Mesodermal cell (in vitro differentiated cells): ENCODE results near the gene LRRC31.

Source experiments
- H3K27ac ChIP-seq: 2 replicates; pipeline ENCODE4 v1.7.0; 2013; ENCODE audit warnings: mild to moderate bottlenecking, low read depth, low read length, moderate library complexity; ENCODE audit not compliant: severe bottlenecking
- H3K36me3 ChIP-seq: 2 replicates; pipeline ENCODE4 v1.7.1; 2013; ENCODE audit warnings: mild to moderate bottlenecking, low read length, moderate library complexity; ENCODE audit not compliant: control insufficient read depth, insufficient read depth
- H3K4me1 ChIP-seq: one replicate; pipeline ENCODE4 v1.7.1; 2013; ENCODE audit warnings: mild to moderate bottlenecking, low read length; ENCODE audit not compliant: insufficient read depth, control insufficient read depth, poor library complexity, severe bottlenecking
- H3K4me3 ChIP-seq: 2 replicates; pipeline ENCODE4 v1.7.0; 2013; ENCODE audit warnings: low read length, control low read depth, mild to moderate bottlenecking; ENCODE audit not compliant: insufficient read depth, poor library complexity, severe bottlenecking; ENCODE audit errors: extremely low read depth
- H3K9me3 ChIP-seq: 2 replicates; pipeline ENCODE4 v1.7.1; 2013; ENCODE audit warnings: mild to moderate bottlenecking, low read length, moderate library complexity; ENCODE audit not compliant: control insufficient read depth
- WGBS, 2 experiments: methylation state at CpG; one replicate each; pipeline ENCODE4 v1.1.5; 2013; ENCODE audit warnings: missing lambda C conversion rate in 2 of 2; ENCODE audit not compliant: insufficient coverage in 2 of 2; 5-methylcytosine and 5-hydroxymethylcytosine counted together

LRRC31 gene

DNA sequence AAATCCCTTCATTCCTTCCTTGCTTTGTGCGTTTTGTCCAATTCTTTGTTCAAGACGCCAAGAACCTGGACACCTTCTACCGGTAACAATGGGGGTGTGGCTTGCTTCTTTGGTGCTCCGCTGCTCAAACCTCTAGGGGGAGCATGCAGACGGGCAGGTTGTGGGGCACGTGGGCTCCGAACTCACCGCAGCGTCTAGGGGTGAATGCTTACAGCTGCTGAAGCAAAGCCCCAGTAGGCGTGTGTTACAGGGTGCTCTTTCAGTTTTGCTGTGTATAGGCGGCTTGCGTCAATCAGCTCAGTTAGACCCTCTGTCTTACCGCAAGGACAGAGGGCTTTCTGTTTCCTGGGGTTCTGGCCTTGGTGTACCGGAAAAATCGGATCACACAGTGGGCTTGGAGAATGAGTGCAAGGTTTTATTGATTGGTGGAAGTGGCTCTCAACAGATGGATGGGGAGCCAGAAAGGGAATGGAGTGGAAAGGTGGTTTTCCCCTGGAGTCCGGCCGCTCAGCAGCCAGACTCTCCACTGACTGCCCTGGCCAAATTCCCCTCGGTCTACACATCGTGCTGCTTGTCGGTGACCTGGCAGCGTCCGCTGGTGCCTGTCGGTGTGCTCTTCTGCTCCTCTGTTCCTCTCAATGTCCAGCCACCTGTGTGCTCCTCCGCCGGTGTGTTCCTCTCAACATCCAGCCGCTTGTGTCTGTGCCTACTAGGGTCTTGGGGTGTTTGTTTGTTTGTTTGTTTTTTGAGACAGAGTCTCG, 55.8 kb downstream of the LRRC31 start:
- Histone ChIP-seq H3K4me1 (peaks cover 14% of the 10 kb centered on the region), H3K36me3 (no peaks in the 10 kb centered on the region), H3K27ac (no peak overlapping the region), H3K9me3 (peaks cover 13% of the 10 kb centered on the region), H3K4me3 (no peak overlapping the region)
- 84 to 87% methylated on average over 22 of the region's 27 CpGs for WGBS, 2 experiments

DNA sequence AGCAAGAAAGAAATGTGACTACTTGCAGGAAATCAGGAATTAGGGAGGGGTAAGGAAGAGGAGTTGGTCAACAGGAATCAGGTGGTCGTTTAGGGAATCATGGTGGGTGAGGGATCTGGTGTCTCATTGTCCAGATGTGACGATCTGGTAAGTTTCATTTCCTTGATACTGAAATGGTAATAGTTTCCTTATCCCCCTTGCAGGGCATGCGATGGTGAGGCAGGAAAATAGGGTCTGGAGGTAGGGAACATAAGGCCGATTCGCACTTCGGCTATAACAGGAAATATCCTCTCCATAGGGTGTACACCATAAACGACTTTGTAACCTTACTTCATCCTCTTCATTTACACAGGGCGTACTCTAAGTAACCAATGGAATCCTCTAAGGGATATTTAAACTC, 56.5 kb downstream of the LRRC31 start:
- Histone ChIP-seq H3K27ac (no peak overlapping the region), H3K4me3 (no peak overlapping the region)
- 78 to 90% methylated on average over 3 to 7 of the region's 8 CpGs for WGBS, 2 experiments

DNA sequence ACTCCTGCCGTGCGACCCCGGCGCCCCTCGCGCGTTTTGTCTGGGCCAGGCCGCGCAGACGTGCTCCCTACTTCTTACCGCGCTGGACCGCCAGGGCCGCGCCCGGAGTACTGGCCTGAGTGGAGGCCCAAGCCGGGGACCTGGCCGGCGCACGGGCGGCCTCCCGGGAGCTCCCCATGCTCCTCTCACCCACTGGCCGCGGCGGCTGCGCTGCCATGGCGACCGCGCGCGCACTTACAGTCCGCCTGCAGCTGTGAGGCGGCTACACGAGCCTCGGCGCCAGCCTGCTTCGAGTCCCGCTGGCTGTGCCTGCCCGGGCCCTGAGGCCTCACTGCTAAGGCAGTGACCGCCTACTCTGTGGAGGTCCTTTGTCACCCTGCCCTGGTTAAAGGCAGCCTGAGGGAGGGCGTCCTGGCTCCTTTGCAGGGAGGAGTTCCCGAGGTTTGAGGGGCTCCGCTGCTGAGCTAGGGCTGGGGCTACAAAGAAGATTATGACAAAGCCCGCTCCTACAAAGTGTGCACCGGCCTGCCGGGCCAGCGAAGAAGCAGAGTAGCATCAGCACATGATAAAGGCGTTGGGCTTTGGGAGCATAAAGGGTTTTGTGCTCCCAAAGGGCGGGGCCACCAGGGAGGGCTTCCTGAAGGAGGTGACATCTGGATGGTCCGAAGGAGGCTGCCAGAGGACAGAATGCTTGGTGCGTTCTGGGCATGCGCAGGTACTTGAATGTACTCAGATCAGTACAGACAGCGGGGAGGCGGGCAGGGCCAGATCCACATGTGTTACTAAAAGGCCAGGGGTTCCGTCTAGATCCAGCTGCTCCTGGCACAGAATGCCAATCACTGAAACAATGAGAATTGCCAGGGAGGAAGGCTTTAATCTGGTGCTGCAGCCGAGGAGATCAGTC, 57.2 kb downstream of the LRRC31 start, which contains the start of the genes LRRC34 and LRRIQ4:
LRRC34 (minus strand) TSS at position 573 of the 904 bp plus-strand sequence; CDS start at position 217, 356 bp downstream.
LRRIQ4 (plus strand) TSS at position 539 of the 904 bp plus-strand sequence. CDS start 9,052 bp downstream, outside the sequence.
- Histone ChIP-seq H3K36me3 (no peaks in the 10 kb centered on the region), H3K27ac (peak within 1 kb of the TSS; percentile 62), H3K9me3 (peaks cover 13% of the 10 kb centered on the region), H3K4me1 (peaks cover 6% of the 10 kb centered on the region), H3K4me3 (peak within 1 kb of the TSS; percentile 40)
- 23 to 32% methylated on average over 47 to 52 of the region's 56 CpGs for WGBS, 2 experiments

More for the DNA sequence above, 56.5 kb downstream of the LRRC31 start:
- H3K9me3 ChIP-seq, result peaks cover 13% of the 10 kb centered on the region
- peaks cover 8% of the 10 kb centered on the region for H3K4me1 ChIP-seq
- H3K36me3 ChIP-seq, result no peaks in the 10 kb centered on the region

DNA sequence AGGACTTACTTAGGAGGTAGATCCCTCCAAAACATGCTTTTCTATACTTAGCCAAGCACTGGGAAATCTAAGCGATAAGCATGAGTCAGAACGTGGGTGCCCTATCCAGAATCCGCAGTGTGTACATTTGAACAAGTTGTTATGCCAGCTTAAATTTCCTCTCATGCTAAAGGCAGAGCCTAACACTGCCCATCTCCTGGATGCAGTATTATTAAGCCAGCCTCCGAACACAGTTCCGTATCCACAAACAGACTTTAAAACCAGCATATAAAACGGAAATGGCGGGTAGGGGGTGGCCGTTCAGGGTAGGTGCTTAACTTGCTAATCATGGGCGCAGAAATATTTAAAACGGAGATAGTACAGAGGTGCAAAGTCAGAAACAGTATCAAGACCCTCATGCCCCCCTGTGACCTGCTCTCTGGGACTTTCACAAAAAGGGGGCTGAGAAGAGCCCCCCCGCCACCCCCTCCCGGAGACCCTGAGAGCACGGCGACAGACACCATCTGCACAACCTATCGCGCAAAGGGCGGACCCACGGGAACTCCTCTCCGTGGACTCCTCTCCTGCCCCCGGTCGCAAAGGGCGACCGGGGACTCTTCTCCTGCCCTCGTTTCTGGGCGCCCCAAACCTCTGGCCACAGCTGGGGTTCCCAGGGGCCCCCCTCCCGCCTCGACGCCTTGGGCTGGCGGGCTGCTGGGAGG, 58.0 kb downstream of the LRRC31 start:
- Histone ChIP-seq H3K9me3 (peaks cover 13% of the 10 kb centered on the region), H3K4me3 (peak overlapping the region; percentile 40), H3K27ac (peak overlapping the region; percentile 62), H3K4me1 (peaks cover 6% of the 10 kb centered on the region), H3K36me3 (no peaks in the 10 kb centered on the region)
- 57 to 65% methylated on average over 19 to 22 of the region's 29 CpGs for WGBS, 2 experiments

DNA sequence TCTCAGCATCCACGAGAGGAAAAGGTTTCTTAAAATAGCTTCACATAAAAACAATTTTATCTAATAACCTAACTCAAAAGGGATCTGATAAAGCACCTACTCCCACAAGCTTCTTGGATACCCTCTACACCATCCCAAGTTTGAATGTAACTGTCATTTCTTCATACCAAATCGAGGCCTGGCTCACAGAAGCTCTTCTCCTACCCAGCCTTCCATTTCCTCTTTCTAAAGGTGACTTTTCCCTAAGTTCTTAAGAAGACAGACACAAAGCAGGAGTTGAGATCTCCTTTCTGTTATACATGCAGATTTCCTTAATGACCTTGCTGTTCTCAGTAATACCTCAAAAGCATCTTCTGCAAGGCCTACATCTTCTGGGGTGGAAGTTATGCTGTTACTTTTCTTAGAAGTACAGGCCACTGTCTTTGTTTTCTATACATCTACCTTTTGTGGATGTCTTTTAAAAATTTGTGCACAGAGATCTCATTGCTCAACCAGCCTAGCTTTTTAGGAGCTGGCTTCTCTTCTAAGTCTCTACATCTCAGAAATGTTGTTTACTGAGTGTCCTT, 60.4 kb downstream of the LRRC31 start:
- H3K27ac ChIP-seq, result no peak overlapping the region
- no peak overlapping the region for H3K4me3 ChIP-seq
- WGBS, 2 experiments, result 81 to 83% methylated on average over 1 to 2 of the region's 2 CpGs
- H3K4me1 ChIP-seq, result peaks cover 6% of the 10 kb centered on the region
- no peaks in the 10 kb centered on the region for H3K36me3 ChIP-seq
- H3K9me3 ChIP-seq, result peaks cover 5% of the 10 kb centered on the region

DNA sequence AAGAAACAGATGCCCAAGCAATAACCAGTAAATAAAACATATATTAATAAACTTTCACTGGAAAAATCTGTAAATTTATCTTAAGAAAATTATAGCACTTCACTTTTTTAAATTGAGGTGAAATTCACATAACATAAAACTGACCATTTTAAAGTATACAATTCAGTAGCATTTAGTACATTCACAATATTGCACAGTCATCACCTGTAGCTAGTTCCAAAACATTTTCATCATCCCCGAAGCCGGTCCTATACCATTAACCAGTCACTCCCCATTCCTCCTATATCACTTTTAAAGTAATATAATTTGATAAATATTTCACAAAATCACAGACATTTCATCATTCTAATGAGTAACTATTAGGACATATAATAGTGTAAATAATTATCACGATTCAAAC, 65.1 kb downstream of the LRRC31 start:
- Histone ChIP-seq H3K9me3 (no peaks in the 10 kb centered on the region), H3K4me3 (no peak overlapping the region), H3K36me3 (no peaks in the 10 kb centered on the region), H3K27ac (no peak overlapping the region), H3K4me1 (no peaks in the 10 kb centered on the region)
- WGBS, 2 experiments, result no CpG with 5 or more reads among the region's 3 CpGs

DNA sequence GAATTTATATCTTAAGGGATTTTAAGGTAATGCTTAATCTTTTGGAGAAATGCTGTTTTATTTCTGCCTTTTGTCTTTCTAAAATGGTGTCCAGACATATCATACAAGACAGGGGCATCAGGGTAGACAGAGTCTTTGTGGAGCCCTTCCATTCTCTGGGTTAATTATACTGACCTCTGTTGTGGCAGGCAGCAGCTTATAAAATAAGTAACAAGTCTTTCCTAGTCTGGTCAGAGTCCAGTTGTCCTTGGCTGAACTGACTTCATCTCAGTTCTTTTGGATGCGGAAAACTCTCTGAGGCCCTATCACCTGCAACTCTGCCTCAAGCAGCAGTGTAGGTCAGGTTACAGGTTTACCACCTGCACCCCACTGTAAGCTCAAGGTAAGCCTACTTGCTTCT, 77.4 kb downstream of the LRRC31 start:
- Histone ChIP-seq H3K9me3 (no peaks in the 10 kb centered on the region), H3K4me1 (no peaks in the 10 kb centered on the region), H3K36me3 (peaks cover 24% of the 10 kb centered on the region), H3K4me3 (no peak overlapping the region), H3K27ac (no peak overlapping the region)
- 80 to 91% methylated on average over 1 of the region's 1 CpG for WGBS, 2 experiments

DNA sequence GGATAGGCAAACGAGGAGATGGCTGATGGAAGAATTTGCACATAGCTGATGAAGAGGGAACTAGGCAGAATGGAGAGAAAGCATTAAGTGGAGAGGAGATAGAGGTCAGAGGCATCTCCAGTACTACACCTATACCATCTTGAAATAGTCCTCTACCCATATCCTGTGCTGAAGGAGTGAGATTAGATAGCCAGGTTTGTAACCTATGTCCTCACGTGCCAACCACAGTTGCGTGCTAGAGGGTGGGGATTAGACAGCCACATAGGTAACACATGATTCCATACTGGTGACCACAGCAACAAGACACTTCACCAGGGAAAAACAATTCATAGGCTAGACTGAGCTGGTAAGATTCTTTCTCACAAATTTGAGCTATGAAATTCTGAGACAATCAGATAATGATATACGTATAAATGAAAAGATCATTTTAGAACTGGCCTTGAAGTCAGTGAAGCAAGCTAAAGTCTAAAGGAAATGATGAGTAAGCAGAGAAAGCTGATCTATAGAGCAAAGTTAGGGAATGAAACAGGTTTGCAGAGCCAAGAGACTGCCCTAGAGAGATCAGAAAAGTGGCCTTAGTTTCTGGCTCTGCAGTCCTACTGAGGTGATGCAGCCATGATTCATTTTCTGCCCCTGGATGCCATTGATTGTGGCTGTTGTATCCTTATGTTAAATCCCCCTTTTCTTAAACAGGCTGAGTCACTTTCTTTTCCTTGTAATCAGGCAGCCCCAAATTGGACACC, 78.9 kb downstream of the LRRC31 start:
- no peak overlapping the region for H3K4me3 ChIP-seq
- WGBS, 2 experiments, result 86 to 100% methylated on average over 1 to 2 of the region's 4 CpGs
- H3K27ac ChIP-seq, result no peak overlapping the region
- no peaks in the 10 kb centered on the region for H3K9me3 ChIP-seq
- H3K4me1 ChIP-seq, result no peaks in the 10 kb centered on the region
- H3K36me3 ChIP-seq, result peaks cover 36% of the 10 kb centered on the region

DNA sequence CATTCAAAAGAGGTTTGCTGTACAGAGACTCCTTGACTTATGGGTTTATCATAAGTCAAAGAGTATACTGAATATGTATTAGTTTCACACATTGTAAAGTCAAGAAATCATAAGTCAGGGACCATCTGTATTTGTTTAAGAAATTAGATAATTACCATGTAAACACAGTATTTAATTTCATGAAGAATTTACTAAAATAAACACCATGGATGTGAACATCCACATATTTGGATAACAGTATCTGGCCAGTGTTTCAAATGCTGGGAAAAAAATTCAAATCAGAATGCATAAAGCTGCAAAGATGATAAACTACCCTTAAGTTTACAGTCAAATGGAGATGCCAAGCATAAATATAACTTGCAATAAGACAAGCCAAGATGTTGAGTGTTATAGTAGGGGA, 79.5 kb downstream of the LRRC31 start:
- H3K4me1 ChIP-seq, result no peaks in the 10 kb centered on the region
- no peaks in the 10 kb centered on the region for H3K9me3 ChIP-seq
- H3K36me3 ChIP-seq, result peaks cover 42% of the 10 kb centered on the region
- no peak overlapping the region for H3K27ac ChIP-seq
- no peak overlapping the region for H3K4me3 ChIP-seq
